Esophagus squamous epithelium (tissue), 5 donors: ENCODE data around the gene NOL11. TPM values are rescaled to one million over a fixed set of nuclear protein-coding genes. Genes with fewer than 3 reads are reported as not detected.
"Not testable (repeated sequence)": the region's sequence is repeated elsewhere in the genome, so short reads cannot be mapped to it uniquely, and the experiment has no call there.

Experiments
- DNase-seq: peaks from one replicate; lab custom pipeline; 2025; lab: John Stamatoyannopoulos, UW
- H3K27ac ChIP-seq, 4 donors: fragments of 200-600 bp; sonication (generic); one replicate each; pipeline ENCODE4 v1.5.1; 2016 to 2019; ENCODE audit warnings: mild to moderate bottlenecking in 1 of 4
- H3K27me3 ChIP-seq, 4 donors: fragments of 200-600 bp; sonication (generic); 1 replicate in 3 of 4; 2 replicates in 1 of 4; pipeline versions ENCODE4 v1.5.1 to v1.6.0; 2017 to 2021; ENCODE audit warnings: antibody characterized with exemption in 1 of 4
- H3K36me3 ChIP-seq, 3 donors: fragments of 200-600 bp; sonication (generic); one replicate each; pipeline ENCODE4 v1.5.1; 2016 to 2019
- H3K4me1 ChIP-seq, 3 donors: fragments of 200-600 bp; sonication (generic); one replicate each; pipeline ENCODE4 v1.5.1; 2017 to 2019
- H3K4me3 ChIP-seq, 4 donors: fragments of 200-600 bp; sonication (generic); 1 replicate in 3 of 4; 2 replicates in 1 of 4; pipeline ENCODE4 v1.5.1; 2016 to 2019; ENCODE audit warnings: mild to moderate bottlenecking in 2 of 4, moderate library complexity in 1 of 4
- H3K9me3 ChIP-seq, 3 donors: fragments of 200-600 bp; sonication (generic); one replicate each; pipeline ENCODE4 v1.5.1; 2016 to 2019
- POLR2A ChIP-seq, 4 donors: fragments of 450-650 bp; IDR thresholded peaks; one replicate each; pipeline ENCODE4 v1.6.1; 2017; ENCODE audit warnings: antibody characterized with exemption in 4 of 4, mild to moderate bottlenecking in 4 of 4, moderate library complexity in 3 of 4
- WGBS, 2 donors: methylation state at CpG; one replicate each; pipeline ENCODE4 v1.1.5; 2018; 5-methylcytosine and 5-hydroxymethylcytosine counted together
- intact Hi-C: fragments of 100-400 bp; cut with DNase I; formaldehyde crosslinking; loops from one replicate; pipeline ENCODE4 v1.15.0; 2022
- total RNA-seq, 4 donors: library from RNA; depleted of rRNA; stranded (reverse); fragments of >200 nt; gene quantifications; one replicate each; pipeline ENCODE4 v1.1.0, GENCODE V29; 2016
- TF ChIP-seq, protein P1 (sequence below), 6 experiments: fragments of 450-650 bp in 4 of 6; fragments of 200-600 bp in 2 of 6; sonication (generic) in 2 of 6; IDR thresholded peaks; one replicate each; pipeline ENCODE4 v1.5.1; 2016 to 2019; ENCODE audit warnings: antibody characterized with exemption in 6 of 6, mild to moderate bottlenecking in 4 of 6, moderate library complexity in 4 of 6
- donor health status: DM: yes; HTN: yes; CAD: no.

Gene NOL11
- total RNA-seq, 4 donors from 2014 or later, result 22.6 to 40.6 (median 35.1) TPM

DNA sequence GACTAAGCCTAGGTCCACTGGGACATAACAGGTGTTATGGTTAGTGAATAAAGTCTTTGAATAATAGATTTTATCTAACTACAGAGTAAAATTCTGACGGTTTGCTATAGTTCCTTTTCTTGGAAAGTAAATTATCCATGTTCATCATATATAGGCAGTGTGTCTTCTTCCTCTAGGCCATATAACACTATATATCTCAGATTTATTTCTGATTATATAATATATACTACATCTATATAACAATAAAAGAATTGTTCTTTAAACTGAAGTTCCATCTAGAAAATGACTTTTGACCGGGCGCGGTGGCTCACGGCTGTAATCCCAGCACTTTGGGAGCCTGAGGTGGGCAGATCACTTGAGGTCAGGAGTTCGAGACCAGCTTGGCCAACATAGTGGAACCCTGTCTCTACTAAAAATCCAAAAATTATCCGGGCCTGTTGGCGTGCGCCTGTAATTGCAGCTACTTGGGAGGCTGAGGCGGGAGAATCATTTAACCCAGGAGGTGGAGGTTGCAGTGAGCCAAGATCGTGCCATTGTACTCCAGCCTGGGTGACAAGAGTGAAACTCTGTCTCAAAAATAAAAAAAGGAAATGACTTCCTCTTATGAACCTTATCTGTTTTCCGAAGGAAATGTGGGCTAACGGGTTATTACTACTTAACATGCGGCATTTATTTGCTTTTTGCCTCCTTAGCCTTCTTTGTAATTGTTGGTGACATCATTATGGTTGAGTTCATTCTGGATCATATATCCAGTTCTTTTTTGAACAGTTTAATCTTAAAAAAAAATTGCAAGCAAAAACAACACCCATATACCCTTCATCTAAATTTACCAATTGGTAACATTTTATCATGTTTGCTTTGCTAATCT lies 29.2 kb downstream of the NOL11 start:
- WGBS, 2 donors, result 83 to 85% methylated on average over 14 of the region's 14 CpGs
- H3K36me3 ChIP-seq, result peaks cover 7 to 97% (median 8%) of the 10 kb centered on the region in 3 donors
- H3K4me3 ChIP-seq, result no peak overlapping the region
- peaks cover 0 to 18% (median 6%) of the 10 kb centered on the region in 3 donors for H3K4me1 ChIP-seq
- H3K27ac ChIP-seq, result no peak overlapping the region
- DNase-seq, result no peak
- no peaks in the 10 kb centered on the region for H3K9me3 ChIP-seq
- intact Hi-C loops, result no loop called here
- TF ChIP-seq POLR2A (IDR thresholded peaks at IDR 0.05), result no peak
- TF ChIP-seq, protein P1, sequence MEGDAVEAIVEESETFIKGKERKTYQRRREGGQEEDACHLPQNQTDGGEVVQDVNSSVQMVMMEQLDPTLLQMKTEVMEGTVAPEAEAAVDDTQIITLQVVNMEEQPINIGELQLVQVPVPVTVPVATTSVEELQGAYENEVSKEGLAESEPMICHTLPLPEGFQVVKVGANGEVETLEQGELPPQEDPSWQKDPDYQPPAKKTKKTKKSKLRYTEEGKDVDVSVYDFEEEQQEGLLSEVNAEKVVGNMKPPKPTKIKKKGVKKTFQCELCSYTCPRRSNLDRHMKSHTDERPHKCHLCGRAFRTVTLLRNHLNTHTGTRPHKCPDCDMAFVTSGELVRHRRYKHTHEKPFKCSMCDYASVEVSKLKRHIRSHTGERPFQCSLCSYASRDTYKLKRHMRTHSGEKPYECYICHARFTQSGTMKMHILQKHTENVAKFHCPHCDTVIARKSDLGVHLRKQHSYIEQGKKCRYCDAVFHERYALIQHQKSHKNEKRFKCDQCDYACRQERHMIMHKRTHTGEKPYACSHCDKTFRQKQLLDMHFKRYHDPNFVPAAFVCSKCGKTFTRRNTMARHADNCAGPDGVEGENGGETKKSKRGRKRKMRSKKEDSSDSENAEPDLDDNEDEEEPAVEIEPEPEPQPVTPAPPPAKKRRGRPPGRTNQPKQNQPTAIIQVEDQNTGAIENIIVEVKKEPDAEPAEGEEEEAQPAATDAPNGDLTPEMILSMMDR (IDR thresholded peaks at IDR 0.05), result no peak
- no peaks in the 10 kb centered on the region for H3K27me3 ChIP-seq

DNA sequence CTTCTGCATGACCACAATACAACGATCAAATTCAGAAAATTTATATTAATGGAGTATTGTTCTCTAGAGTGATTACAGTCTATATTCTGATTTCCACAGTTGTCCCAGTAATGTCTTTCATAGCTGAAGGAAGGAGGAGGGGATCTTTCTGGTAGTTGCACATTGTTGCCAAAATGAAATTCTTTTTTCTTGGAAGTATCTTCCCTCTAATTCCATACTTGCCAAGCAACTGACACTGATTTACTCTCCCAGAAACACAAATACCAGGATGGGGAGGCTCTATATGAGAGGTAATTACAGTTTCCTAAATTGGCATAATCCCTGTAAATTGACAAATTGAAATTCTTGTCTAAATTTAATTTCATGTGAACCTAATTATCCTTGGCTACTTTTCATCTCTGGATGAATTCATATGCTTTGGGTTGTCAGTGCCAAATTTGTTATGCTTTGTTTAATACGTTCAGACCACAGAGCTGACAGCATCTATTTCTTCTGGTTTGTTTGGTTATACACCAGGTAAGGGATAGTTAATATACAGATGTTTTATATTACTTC lies 30.0 kb downstream of the NOL11 start:
- 54 to 56% methylated on average over 2 of the region's 2 CpGs for WGBS, 2 donors
- H3K36me3 ChIP-seq, result peaks cover 7 to 89% (median 8%) of the 10 kb centered on the region in 3 donors
- intact Hi-C loops, result no loop called here

DNA sequence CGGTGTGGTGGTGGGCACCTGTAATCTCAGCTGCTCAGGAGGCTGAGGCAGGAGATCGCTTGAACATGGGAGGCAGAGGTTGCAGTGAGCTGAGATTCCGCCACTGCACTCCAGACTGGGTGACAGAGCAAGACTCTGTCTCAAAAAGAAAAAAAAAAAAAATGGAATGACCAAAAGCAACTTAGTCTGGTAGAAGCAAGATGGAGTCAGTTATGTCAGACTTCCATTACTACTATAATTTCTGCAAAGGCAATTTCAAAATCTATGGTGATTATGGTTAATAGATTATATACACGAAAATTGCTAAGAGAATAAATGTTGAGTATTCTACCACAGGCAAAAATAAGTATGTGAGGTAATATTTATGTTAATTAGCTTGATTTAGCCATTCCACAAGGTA lies 32.3 kb downstream of the NOL11 start:
- DNase-seq, result no peak
- 81 to 90% methylated on average over 4 of the region's 4 CpGs for WGBS, 2 donors
- no peak overlapping the region for H3K27ac ChIP-seq
- no peak overlapping the region for H3K4me3 ChIP-seq
- intact Hi-C loops, result no loop called here
- no peaks in the 10 kb centered on the region for H3K27me3 ChIP-seq
- H3K4me1 ChIP-seq, result peaks cover 0 to 19% (median 6%) of the 10 kb centered on the region in 3 donors
- peaks cover 0 to 65% (median 8%) of the 10 kb centered on the region in 3 donors for H3K36me3 ChIP-seq
- TF ChIP-seq POLR2A (IDR thresholded peaks at IDR 0.05), result no peak
- TF ChIP-seq, protein P1 (IDR thresholded peaks at IDR 0.05), result no peak
- no peaks in the 10 kb centered on the region for H3K9me3 ChIP-seq

More for the DNA sequence above, 30.0 kb downstream of the NOL11 start:
- TF ChIP-seq, protein P1 (IDR thresholded peaks at IDR 0.05), result no peak
- no peak for TF ChIP-seq POLR2A (IDR thresholded peaks at IDR 0.05)
- no peak overlapping the region for H3K4me3 ChIP-seq
- no peaks in the 10 kb centered on the region for H3K9me3 ChIP-seq
- peaks cover 0 to 19% (median 6%) of the 10 kb centered on the region in 3 donors for H3K4me1 ChIP-seq
- no peak overlapping the region for H3K27ac ChIP-seq
- no peaks in the 10 kb centered on the region for H3K27me3 ChIP-seq
- DNase-seq, result no peak

DNA sequence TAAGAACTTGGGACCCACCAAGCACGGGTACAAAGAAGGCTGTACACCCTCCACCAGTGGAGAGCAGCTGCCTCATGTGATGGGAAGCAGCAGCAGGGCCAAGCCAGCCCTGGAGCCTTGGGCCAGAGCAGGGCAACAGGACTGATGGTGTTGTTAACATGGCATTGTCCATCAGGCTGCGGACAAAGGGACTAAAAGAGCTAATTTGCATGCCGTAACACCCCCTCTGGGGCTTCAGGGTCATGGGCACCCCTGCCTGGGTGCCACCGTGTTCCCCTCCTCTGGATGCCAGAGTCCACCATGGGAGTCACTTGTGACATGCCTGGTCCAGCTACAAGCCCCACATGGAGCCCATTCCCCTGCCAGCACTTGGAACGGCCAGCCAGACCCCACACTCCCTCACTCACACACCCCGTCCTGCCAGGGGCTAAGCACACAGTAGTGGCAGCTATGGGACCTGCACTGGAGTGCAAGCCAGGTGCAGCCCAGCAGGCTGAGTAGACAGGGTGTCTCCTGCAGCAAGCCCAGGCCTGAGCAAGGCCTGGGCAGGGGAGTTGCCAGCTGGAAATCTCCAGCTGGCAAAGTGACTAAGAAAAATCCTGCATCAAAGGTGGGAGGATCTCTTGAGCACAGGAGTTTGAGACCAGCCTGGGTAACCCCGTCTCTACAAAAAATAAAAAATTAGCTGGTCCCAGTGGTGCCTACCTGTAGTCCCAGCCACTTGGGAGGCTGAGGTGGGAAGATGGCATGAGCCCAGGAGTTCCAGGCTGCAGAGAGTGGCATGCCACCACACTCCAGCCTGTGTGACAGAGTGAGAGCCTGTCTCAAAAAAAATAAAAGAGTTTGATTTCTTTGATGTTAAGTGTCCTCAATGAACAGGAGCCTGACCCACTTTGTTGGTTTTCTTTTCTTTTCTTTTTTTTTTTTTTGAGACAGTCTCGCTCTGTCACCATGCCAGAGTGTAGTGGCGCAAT lies 33.7 kb downstream of the NOL11 start:
- no peak overlapping the region for H3K4me3 ChIP-seq
- intact Hi-C loops, result no loop called here
- no peak for DNase-seq
- peaks cover 0 to 52% (median 8%) of the 10 kb centered on the region in 3 donors for H3K36me3 ChIP-seq
- WGBS, 2 donors, result 68 to 82% methylated on average over 4 to 5 of the region's 9 CpGs
- no peaks in the 10 kb centered on the region for H3K9me3 ChIP-seq
- H3K27ac ChIP-seq, result peak overlapping the region in 1 of 4 donors; percentile 29
- H3K4me1 ChIP-seq, result peaks cover 0 to 19% (median 6%) of the 10 kb centered on the region in 3 donors
- TF ChIP-seq, protein P1 (IDR thresholded peaks at IDR 0.05), result peak in 1 of 6 experiments; percentile 24
- no peak for TF ChIP-seq POLR2A (IDR thresholded peaks at IDR 0.05)
- H3K27me3 ChIP-seq, result no peaks in the 10 kb centered on the region

DNA sequence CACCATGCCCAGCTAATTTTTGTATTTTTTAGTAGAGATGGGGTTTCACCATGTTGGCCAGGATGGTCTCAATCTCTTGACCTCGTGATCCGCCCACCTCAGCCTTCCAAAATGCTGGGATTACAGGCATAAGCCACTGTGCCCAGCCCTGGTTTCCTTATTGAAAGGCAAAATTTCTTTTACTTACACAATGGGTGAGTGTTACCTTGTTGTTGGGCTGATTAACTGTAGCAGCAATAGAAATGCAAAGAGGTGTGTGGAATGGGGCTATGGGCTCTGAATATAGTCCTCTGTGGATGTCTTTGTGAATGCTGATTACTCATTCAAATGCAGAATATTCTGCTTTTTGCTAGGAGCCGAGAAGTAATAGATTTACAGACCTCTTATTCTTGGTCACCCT lies 34.4 kb downstream of the NOL11 start:
- H3K4me3 ChIP-seq, DNase-seq, H3K27ac ChIP-seq, intact Hi-C loops, H3K27me3 ChIP-seq, H3K9me3 ChIP-seq: not testable (repeated sequence)
- 79 to 88% methylated on average over 3 of the region's 3 CpGs for WGBS, 2 donors
- H3K4me1 ChIP-seq, result peaks cover 0 to 19% (median 6%) of the 10 kb centered on the region in 3 donors
- peaks cover 0 to 45% (median 5%) of the 10 kb centered on the region in 3 donors for H3K36me3 ChIP-seq
